AML-193 (cell line): ENCODE results near the gene STX10.

Source experiments
- DNase-seq, 2 experiments: peaks; one replicate each; lab custom pipeline; 2025; lab: John Stamatoyannopoulos, UW

STX10 gene

GRCh38 chr19:13100031-13100588 lies 50.1 kb downstream of the STX10 start:
- DNase-seq, result peak; percentile 48 to 64

- peak; percentile 76 to 79 for DNase-seq
These were observed 50.8 kb downstream of the STX10 start for GRCh38 chr19:13099073-13099999.

GRCh38 chr19:13098277-13099072 lies 51.7 kb downstream of the STX10 start:
- DNase-seq, result peak; percentile 24 to 52

GRCh38 chr19:13097463-13098258 lies 52.5 kb downstream of the STX10 start:
- peak; percentile 38 to 62 for DNase-seq

- DNase-seq, result no peak
These were observed 53.1 kb downstream of the STX10 start for GRCh38 chr19:13097033-13097462.

- DNase-seq, result peak; percentile 63
These were observed 53.9 kb downstream of the STX10 start for GRCh38 chr19:13095934-13096927.

- no peak for DNase-seq
These were observed 54.8 kb downstream of the STX10 start for GRCh38 chr19:13095393-13095784.

GRCh38 chr19:13094771-13095392 lies 55.3 kb downstream of the STX10 start:
- no peak for DNase-seq

GRCh38 chr19:13094106-13094504 lies 56.1 kb downstream of the STX10 start:
- no peak for DNase-seq
